Gastroesophageal sphincter (tissue), 4 donors: Measurements from ENCODE around the gene POLR2L. TPM values are rescaled to one million over a fixed set of nuclear protein-coding genes. Genes with fewer than 3 reads are reported as not detected.

Experiments used
- ATAC-seq: fragments of 150-250 bp; one replicate; pipeline ENCODE4 v1.9.1; 2016; ENCODE audit warnings: mild to moderate bottlenecking, moderate library complexity
- H3K27ac ChIP-seq, 4 donors: fragments of 200-600 bp; sonication (generic) in 3 of 4; 1 replicate in 3 of 4; 2 replicates in 1 of 4; pipeline ENCODE4 v1.5.1; 2016 to 2019
- H3K27me3 ChIP-seq: fragments of 200-600 bp; sonication (generic); one replicate; pipeline ENCODE4 v1.5.1; 2019
- H3K36me3 ChIP-seq, 2 donors: fragments of 200-600 bp; sonication (generic); one replicate each; pipeline ENCODE4 v1.5.1; 2019; ENCODE audit warnings: control low read depth in 1 of 2
- H3K4me1 ChIP-seq, 3 donors: fragments of 200-600 bp; sonication (generic); 1 replicate in 2 of 3; 2 replicates in 1 of 3; pipeline ENCODE4 v1.5.1; 2016 to 2019; ENCODE audit warnings: control low read depth in 2 of 3
- H3K4me3 ChIP-seq, 2 donors: fragments of 200-600 bp; sonication (generic); one replicate each; pipeline ENCODE4 v1.5.1; 2019; ENCODE audit warnings: mild to moderate bottlenecking in 1 of 2, moderate library complexity in 1 of 2
- H3K9me3 ChIP-seq, 3 donors: fragments of 200-600 bp; sonication (generic); one replicate each; pipeline ENCODE4 v1.5.1; 2017 to 2019; ENCODE audit warnings: control low read depth in 2 of 3
- EP300 ChIP-seq: sonication (generic); formaldehyde crosslinking; IDR thresholded peaks from one replicate; pipeline ENCODE4 v1.6.1; 2017; ENCODE audit warnings: antibody characterized with exemption, mild to moderate bottlenecking
- POLR2A ChIP-seq, 2 donors: fragments of 450-650 bp; IDR thresholded peaks; one replicate each; pipeline ENCODE4 v1.6.1; 2017; ENCODE audit warnings: antibody characterized with exemption in 2 of 2, mild to moderate bottlenecking in 2 of 2, moderate library complexity in 1 of 2
- POLR2AphosphoS5 ChIP-seq: sonication (generic); formaldehyde crosslinking; IDR thresholded peaks from one replicate; pipeline ENCODE4 v1.6.1; 2017; ENCODE audit warnings: antibody characterized with exemption
- WGBS, 2 donors: methylation state at CpG; one replicate each; pipeline ENCODE4 v1.1.5; 2018; ENCODE audit warnings: low coverage in 1 of 2; 5-methylcytosine and 5-hydroxymethylcytosine counted together
- total RNA-seq, 4 donors: library from RNA; depleted of rRNA; stranded (reverse); fragments of >200 nt; gene quantifications; one replicate each; pipeline ENCODE4 v1.1.0, GENCODE V29; 2016
- TF ChIP-seq, protein P1 (sequence below), 4 experiments: fragments of 200-600 bp in 2 of 4; fragments of 450-650 bp in 2 of 4; sonication (generic) in 1 of 4; IDR thresholded peaks; one replicate each; pipeline ENCODE4 v1.5.1; 2017 to 2019; ENCODE audit warnings: antibody characterized with exemption in 4 of 4, mild to moderate bottlenecking in 2 of 4, moderate library complexity in 2 of 4

POLR2L gene
- 10 to 100 TPM; 65.5 to 86.0 (median 71.8) TPM for total RNA-seq

DNA sequence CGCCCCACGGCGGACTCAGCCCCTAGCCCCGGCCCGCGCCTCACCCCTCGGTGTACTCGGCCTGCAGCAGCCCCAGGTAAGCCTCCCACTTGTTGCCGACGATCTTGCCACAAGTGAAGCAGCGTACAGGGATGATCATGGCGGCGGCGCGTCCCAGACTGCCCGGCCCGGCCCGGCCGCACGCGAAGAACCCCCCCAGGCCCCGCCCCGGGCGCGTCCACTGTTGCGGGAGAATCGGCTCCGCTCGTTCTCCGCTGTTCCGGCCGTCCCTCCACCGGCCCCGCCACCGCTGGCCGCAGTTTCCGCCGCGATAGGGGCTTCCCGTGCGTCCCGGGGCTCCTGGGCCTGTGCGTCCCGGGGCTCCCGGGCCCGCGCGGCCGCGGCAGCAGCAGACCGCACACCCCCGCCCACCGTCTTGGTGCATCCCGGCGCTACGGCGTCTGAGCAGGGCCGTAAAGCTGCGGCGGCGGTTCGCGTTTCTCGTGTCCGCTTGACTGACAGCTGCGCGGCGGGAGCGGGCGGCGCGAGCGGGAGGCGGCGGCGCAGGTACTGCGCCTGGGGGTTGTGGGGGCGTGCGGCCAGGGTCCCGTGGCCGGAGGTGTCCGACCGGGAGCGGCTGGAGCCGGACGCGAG is at the start of gene POLR2L, which contains the start of gene TSPAN4:
TSS of gene POLR2L (minus strand) at position 160 of the 633 bp plus-strand sequence. CDS start at position 139, 21 bp downstream.
TSS of gene TSPAN4 (plus strand) at position 483 of the 633 bp plus-strand sequence. CDS start 7,453 bp downstream, outside the sequence.
- H3K27me3 ChIP-seq = no peaks in the 10 kb centered on the region
- peaks cover 6 to 88% (median 25%) of the 10 kb centered on the region in 3 donors for H3K4me1 ChIP-seq
- TF ChIP-seq EP300 (no peak), POLR2A (IDR thresholded peaks at IDR 0.05) (peak; percentile 84 to 87), POLR2AphosphoS5 (peak; percentile 83)
- TF ChIP-seq, protein P1, sequence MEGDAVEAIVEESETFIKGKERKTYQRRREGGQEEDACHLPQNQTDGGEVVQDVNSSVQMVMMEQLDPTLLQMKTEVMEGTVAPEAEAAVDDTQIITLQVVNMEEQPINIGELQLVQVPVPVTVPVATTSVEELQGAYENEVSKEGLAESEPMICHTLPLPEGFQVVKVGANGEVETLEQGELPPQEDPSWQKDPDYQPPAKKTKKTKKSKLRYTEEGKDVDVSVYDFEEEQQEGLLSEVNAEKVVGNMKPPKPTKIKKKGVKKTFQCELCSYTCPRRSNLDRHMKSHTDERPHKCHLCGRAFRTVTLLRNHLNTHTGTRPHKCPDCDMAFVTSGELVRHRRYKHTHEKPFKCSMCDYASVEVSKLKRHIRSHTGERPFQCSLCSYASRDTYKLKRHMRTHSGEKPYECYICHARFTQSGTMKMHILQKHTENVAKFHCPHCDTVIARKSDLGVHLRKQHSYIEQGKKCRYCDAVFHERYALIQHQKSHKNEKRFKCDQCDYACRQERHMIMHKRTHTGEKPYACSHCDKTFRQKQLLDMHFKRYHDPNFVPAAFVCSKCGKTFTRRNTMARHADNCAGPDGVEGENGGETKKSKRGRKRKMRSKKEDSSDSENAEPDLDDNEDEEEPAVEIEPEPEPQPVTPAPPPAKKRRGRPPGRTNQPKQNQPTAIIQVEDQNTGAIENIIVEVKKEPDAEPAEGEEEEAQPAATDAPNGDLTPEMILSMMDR (IDR thresholded peaks at IDR 0.05) = peak in 3 of 4 experiments; percentile 12 to 28 (median 26)
- peak within 1 kb of the TSS; percentile 79 to 98 (median 93) for H3K27ac ChIP-seq
- H3K36me3 ChIP-seq = peaks cover 0 to 39% of the 10 kb centered on the region in 2 donors
- WGBS, 2 donors = no CpG with 5 or more reads among the region's 87 CpGs
- peak within 1 kb of the TSS; percentile 91 to 100 for H3K4me3 ChIP-seq
- peak; percentile 46 for ATAC-seq
- no peaks in the 10 kb centered on the region for H3K9me3 ChIP-seq

DNA sequence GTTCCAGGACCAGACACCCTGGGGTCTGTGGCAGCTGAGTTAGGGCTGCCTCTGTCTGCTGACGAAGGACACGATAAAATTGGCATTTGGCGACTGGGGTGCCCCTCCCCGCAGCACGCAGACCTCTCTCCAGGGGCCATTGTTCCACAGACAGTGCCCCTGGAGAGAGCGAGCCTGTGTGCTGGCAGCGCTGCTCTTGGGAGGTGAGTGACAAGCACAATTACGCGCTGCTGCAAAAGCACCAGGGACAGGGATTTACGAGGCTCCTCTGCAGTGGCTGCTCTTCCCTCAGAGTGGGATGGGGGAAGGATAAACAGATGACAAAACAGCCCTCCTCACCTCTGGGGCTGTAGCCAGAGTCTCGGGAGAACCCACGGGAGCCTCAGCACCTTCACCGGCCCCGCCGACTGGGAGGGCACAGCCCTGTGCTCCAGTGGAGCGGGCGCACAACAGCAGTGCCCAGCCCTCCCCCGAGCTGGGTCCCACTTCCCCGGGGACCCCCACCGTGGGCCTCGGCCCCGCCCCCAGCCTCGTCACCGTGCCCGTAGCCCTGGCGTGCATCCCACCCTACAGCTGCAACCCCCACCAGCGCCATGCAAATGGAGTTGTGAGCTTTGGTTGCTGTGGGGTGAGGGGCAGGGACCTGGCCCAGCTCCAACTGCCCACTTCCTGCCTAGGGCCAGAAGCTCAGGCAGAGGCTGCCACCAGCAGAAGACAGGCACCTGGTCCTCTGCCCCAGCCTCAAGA is 48.6 kb upstream of the POLR2L start:
- H3K36me3 ChIP-seq = peaks cover 0 to 56% of the 10 kb centered on the region in 2 donors
- TF ChIP-seq EP300 = no peak
- TF ChIP-seq POLR2AphosphoS5 = no peak
- no peak for TF ChIP-seq POLR2A (IDR thresholded peaks at IDR 0.05)
- TF ChIP-seq, protein P1 (IDR thresholded peaks at IDR 0.05) = no peak

DNA sequence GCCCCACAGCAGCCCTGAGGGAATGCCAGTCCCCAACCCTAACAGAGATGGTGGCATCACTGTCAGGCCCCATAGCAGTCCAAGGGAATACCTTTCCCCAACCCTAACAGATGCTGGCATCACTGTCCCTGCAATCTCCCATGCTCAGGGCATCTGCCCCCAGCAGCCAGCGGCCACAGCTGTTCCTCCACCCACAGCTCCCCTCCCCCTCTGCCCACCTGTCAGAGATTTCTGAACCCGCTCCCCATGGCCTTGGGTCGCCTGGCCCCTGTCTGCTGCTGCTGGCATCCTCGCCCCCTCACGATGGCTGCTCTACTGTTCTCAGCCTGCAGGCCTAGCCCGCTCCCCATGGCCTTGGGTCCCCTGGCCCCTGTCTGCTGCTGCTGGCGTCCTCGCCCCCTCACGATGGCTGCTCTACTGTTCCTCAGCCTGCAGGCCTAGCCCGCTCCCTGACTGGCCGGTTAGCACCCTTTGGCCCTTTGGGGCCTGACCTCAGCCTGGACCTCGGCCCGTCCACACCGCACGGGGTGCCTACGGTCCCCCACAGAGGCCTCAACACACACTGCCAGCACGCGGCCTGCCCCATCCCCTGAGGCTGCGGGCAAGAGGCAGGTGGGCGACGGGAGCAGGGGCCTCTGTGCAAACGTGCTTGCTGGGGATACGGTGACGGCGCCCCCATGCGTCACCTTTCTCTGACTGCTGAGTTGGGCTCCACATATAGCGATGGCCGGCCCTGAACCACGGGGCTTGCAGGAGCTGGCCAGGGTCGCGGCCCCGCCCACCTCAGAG is 47.6 kb upstream of the POLR2L start:
- Histone ChIP-seq H3K36me3 (peaks cover 0 to 62% of the 10 kb centered on the region in 2 donors), H3K27me3 (no peaks in the 10 kb centered on the region), H3K27ac (no peak overlapping the region), H3K4me3 (no peak overlapping the region), H3K9me3 (no peaks in the 10 kb centered on the region), H3K4me1 (no peaks in the 10 kb centered on the region)
- no peak for ATAC-seq
- TF ChIP-seq EP300 (no peak), POLR2A (IDR thresholded peaks at IDR 0.05) (no peak), POLR2AphosphoS5 (no peak)
- TF ChIP-seq, protein P1 (IDR thresholded peaks at IDR 0.05) = no peak
- 100% methylated on average over 4 to 5 of the region's 32 CpGs for WGBS, 2 donors

More for the DNA sequence above, 48.6 kb upstream of the POLR2L start:
- no CpG with 5 or more reads among the region's 27 CpGs for WGBS, 2 donors
- ATAC-seq = no peak
- Histone ChIP-seq H3K27ac (no peak overlapping the region), H3K4me3 (no peak overlapping the region), H3K9me3 (no peaks in the 10 kb centered on the region), H3K27me3 (no peaks in the 10 kb centered on the region), H3K4me1 (no peaks in the 10 kb centered on the region)

DNA sequence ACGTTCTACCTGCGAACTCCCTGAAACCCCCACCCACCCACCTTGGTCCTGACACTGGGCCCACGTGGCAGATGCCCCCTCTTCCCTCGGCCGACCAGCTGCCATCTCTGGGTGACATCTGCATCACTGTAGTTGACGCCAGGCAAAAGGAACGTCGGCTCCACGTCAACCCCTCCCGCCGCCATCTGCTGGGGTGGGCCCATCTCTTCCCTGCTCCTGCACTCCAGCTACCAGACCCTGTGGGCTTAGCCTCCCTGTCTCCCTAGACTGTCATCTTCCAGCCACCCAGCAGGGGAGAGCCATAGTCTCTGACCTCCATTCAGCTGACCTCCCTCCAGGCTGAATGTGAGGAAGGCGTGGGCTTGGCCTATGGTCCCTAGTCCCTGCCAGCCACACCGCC is 46.9 kb upstream of the POLR2L start:
- no peak for TF ChIP-seq POLR2A (IDR thresholded peaks at IDR 0.05)
- Histone ChIP-seq H3K36me3 (peaks cover 0 to 63% of the 10 kb centered on the region in 2 donors), H3K4me1 (no peaks in the 10 kb centered on the region), H3K9me3 (no peaks in the 10 kb centered on the region), H3K27me3 (no peaks in the 10 kb centered on the region), H3K27ac (no peak overlapping the region), H3K4me3 (no peak overlapping the region)
- WGBS, 2 donors = no CpG with 5 or more reads among the region's 13 CpGs
- no peak for ATAC-seq
